NCI-H1930 (cell line): ENCODE results near the gene HSPA14.
A peak's percentile ranks its signal among the peaks of the same experiment; 100 is the strongest.
"Not testable (repeated sequence)": the region's sequence is repeated elsewhere in the genome, so short reads cannot be mapped to it uniquely, and the experiment has no call there.

Experiments
- DNase-seq, 2 experiments: peaks; one replicate each; lab custom pipeline; 2025; lab: John Stamatoyannopoulos, UW

HSPA14 gene

GRCh38 chr10:14837003-14837756 lies 926 bp upstream of the HSPA14 start:
- no peak for DNase-seq

GRCh38 chr10:14838582-14839304 lies 637 bp downstream of the HSPA14 start:
- no peak for DNase-seq

DNA sequence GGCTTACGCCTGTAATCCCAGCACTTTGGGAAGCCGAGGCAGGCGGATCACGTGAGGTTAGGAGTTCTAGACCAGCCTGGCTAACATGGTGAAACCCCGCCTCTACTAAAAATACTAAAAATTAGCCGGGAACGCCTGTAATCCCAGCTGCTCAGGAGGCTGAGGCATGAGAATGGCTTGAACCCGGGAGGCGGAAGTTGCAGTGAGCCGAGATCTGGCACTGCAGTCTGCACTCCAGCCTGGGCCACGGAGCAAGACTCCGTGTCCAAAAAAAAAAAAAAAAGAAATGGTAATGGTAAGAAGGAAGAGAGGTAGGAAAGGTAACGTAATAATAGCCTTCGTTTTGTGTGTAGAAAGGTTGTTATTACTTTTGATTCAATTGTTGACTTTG lies 1.2 kb downstream of the HSPA14 start:
- no peak for DNase-seq

DNA sequence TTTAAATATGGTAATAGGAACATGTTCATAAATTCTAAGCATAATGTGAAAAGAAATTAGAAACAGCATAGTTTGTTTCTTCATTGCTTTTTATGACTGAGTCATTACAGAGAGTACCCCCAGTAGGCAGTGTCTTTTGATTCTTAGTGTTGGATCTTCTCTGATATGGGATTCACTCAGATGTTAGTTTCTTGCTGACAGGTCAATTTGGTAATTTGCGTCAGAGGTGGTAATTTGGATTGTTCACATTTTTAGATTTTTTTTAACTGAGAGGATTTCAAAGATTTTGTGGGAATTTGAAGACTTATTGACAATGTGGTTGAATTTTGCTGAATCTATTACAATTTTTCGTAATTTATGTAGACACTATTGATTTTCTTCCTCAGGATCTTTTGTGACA lies 2.1 kb downstream of the HSPA14 start:
- DNase-seq = no peak

- DNase-seq = no peak
Measured at GRCh38 chr10:14843327-14843988, 5.4 kb downstream of the HSPA14 start.

- no peak for DNase-seq
Measured at GRCh38 chr10:14844948-14845347, 6.8 kb downstream of the HSPA14 start.

DNA sequence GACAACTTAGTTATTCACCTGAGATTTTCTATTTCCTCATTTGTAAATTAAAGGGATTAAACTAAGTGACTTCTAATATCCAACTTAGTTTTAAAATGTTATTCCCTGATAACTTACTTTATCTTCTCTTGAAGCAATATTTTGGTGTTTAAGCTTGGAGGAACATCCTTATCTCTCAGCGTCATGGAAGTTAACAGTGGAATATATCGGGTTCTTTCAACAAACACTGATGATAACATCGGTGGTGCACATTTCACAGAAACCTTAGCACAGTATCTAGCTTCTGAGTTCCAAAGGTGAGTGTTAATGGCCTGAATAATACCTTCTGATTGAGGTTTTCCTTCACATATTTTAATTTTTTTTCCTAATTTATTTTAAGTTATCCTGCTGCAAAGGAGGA lies 14.1 kb downstream of the HSPA14 start:
- DNase-seq = no peak

DNA sequence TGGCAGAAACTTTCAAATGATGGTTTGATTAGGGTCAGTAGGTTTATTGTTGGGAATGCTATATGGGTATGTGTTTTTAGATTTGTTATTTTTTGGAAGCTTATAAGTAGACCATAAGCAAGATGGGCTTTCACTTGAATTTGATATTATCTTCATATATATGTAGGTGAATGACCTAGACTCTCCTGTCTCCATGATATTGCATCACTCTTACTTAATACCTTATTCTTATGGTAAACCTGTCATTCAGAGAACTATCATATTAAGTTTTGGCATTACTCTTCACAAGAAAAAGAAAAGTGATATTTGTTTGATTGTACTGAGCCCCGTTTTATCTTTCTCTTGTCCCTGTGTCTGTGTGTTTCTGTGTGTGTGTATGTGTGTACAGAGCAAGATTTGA lies 17.3 kb downstream of the HSPA14 start:
- no peak for DNase-seq

- no peak for DNase-seq
Measured at GRCh38 chr10:14858338-14858960, 20.3 kb downstream of the HSPA14 start.

DNA sequence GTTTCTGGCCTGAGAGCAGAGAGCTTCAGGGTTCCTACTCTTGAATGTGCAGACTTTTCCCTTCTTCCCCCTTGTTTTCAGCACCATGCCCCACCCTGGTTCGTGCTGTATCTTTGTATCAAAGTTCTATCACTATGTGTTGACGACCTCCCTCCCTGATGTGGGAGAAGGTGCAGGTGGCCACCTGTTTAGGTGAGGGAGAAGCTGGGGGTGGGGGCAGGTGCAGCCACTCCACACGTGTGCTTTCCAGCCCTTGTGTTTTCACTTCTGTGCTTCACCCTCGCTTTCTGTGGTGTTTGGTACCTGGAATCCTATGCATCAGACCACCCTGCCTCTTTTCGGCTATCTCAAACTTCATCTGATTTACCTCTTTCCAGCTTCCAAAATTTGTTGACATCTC lies 20.9 kb downstream of the HSPA14 start:
- DNase-seq = no peak

DNA sequence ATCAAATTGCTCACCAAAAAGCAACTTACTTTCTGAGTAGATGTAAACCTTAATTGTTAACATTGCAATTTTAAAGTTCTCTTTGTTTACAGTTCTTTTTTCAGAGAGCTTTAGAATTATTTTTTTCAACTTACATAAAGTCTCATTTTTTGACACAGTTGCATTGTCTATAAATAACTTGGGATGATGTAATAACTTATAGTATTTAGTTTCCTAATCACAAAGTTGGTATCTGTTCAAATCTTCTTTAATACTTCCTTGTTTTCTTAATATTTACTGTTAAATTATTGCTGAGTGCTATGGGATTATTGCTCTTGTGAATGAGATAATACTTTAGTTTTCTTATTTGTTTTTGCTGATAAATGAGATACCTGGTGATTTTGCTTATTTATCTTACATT lies 21.7 kb downstream of the HSPA14 start:
- DNase-seq = no peak

DNA sequence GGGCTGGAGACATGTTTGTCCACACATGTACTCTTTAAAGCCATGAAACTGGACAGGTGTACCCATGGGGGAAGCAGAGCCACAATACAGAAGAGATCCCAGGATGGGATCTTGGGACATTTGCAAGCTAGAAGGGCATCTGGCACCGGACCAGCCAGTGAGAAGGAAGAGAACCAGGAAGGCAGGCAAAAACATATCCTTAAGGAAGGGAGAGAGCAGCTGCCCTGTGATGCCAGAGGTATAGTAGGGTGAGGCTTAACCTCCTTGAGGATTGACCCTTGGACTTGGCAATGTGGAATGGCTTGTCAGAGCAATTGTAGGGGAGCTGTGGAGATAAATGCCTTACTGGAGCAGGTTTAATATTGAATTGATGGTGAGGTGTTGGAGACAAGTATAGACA lies 22.7 kb downstream of the HSPA14 start:
- DNase-seq = no peak

DNA sequence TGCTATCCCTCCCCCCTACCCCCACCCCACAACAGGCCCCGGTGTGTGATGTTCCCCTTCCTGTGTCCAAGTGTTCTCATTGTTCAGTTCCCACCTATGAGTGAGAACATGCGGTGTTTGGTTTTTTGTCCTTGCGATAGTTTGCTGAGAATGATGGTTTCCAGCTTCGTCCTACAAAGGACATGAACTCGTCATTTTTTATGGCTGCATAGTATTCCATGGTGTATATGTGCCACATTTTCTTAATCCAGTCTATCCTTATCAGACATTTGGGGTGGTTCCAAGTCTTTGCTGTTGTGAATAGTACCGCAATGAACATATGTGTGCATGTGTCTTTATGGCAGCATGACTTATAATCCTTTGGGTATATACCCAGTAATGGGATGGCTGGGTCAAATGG lies 26.4 kb downstream of the HSPA14 start:
- DNase-seq = not testable (repeated sequence)

DNA sequence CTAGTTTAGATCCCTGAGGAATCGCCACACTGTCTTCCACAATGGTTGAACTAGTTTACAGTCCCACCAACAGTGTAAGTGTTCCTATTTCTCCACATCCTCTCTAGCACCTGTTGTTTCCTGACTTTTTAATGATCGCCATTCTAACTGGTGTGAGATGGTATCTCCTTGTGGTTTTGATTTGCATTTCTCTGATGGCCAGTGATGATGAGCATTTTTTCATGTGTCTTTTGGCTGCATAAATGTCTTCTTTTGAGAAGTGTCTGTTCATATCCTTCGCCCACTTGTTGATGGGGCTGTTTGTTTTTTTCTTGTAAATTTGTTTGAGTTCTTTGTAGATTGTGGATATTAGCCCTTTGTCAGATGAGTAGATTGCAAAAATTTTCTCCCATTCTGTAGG lies 26.8 kb downstream of the HSPA14 start:
- not testable (repeated sequence) for DNase-seq

- no peak for DNase-seq
Measured at GRCh38 chr10:14873090-14873760, 35.1 kb downstream of the HSPA14 start.

- no peak for DNase-seq
Measured at GRCh38 chr10:14875941-14876340, 37.8 kb downstream of the HSPA14 start.

DNA sequence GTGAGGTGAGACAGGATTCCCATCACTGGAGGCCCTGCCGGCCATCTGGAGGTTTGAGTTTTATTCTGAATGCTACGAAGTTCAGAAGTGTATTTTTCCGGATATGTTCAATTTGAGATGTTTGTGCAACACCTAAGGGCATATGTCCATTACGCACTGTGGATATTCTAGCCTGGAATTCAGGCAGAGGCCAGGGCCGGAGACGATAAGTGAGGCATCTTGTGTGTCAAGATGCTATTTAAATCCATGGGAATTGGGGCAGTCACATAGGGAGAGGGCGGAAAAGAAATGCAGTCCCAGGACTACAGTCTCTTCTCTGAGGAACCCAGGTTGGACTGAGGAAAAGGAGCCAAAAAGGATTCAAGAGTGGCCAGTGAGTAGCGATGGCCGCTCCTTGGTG lies 38.7 kb downstream of the HSPA14 start:
- no peak for DNase-seq

- peak; percentile 57 to 76 for DNase-seq
Measured at GRCh38 chr10:14878266-14879123, 40.4 kb downstream of the HSPA14 start, which contains the start of gene SUV39H2. Gene SUV39H2 (plus strand): TSS chr10:14878866. CDS start chr10:14878889, 23 bp downstream.

GRCh38 chr10:14879124-14879927 lies 41.2 kb downstream of the HSPA14 start:
- no peak for DNase-seq

- DNase-seq = no peak
Measured at GRCh38 chr10:14879928-14880193, 41.8 kb downstream of the HSPA14 start.
